K562 (cell line): ENCODE measurements around the gene CDYL. TPM values are rescaled to one million over a fixed set of nuclear protein-coding genes. Genes with fewer than 3 reads are reported as not detected.

Experiments used
- ATF1 ChIP-seq, 2 experiments: fragments of 450-650 bp in 1 of 2; IDR thresholded peaks; 2 replicates each; pipeline ENCODE4 v1.6.1; 2016; ENCODE audit warnings: missing compliant biosample characterization in 1 of 2, missing genetic modification characterization in 1 of 2
- CBX5 ChIP-seq: IDR thresholded peaks from 2 replicates; pipeline ENCODE4 v1.6.1; 2014; ENCODE audit warnings: low read depth, borderline replicate concordance
- CREBBP ChIP-seq: IDR thresholded peaks from one replicate; pipeline ENCODE4 v1.6.1; 2012; ENCODE audit warnings: low read depth, mild to moderate bottlenecking, control low read depth, inconsistent platforms, low read length
- ESRRA ChIP-seq: fragments of 450-650 bp; IDR thresholded peaks from 2 replicates; pipeline ENCODE4 v1.6.1; 2014; ENCODE audit warnings: low read depth, mild to moderate bottlenecking, moderate library complexity, borderline replicate concordance
- GABPA ChIP-seq: fragments of 200-800 bp; sonication (Bioruptor generic); conservative IDR thresholded peaks from 2 replicates; pipeline ENCODE4 v1.6.1; 2016; ENCODE audit warnings: low read depth, missing genetic modification characterization, missing compliant biosample characterization
- HINFP ChIP-seq: fragments of 450-650 bp; conservative IDR thresholded peaks from 2 replicates; pipeline ENCODE4 v1.6.1; 2016; ENCODE audit warnings: missing genetic modification characterization, low read depth, mild to moderate bottlenecking, control low read depth, missing compliant biosample characterization
- KAT7 ChIP-seq: sonication (generic); formaldehyde crosslinking; IDR thresholded peaks from 2 replicates; pipeline ENCODE4 v1.8.0; 2022; ENCODE audit warnings: missing genetic modification reagents, mild to moderate bottlenecking, borderline replicate concordance
- KDM4B ChIP-seq, 2 experiments: fragments of 450-650 bp in 1 of 2; sonication (generic) in 1 of 2; IDR thresholded peaks; 2 replicates each; pipeline ENCODE4 v1.6.1; 2016 to 2017; ENCODE audit warnings: borderline replicate concordance in 2 of 2, antibody characterized with exemption in 1 of 2, low read depth in 1 of 2, mild to moderate bottlenecking in 1 of 2
- MYC ChIP-seq, 2 experiments: fragments of 250-450 bp in 1 of 2; sonication (Bioruptor Pico) in 1 of 2; IDR thresholded peaks; 2 replicates each; pipeline versions ENCODE4 v1.5.1 to v1.6.1; 2012 to 2021; ENCODE audit warnings: low read depth in 2 of 2, borderline replicate concordance in 1 of 2, improper control_type of control experiment in 1 of 2, low read length in 1 of 2, mild to moderate bottlenecking in 1 of 2, moderate library complexity in 1 of 2
- NCOR1 ChIP-seq: fragments of 450-650 bp; IDR thresholded peaks from 2 replicates; pipeline ENCODE4 v1.6.1; 2016; ENCODE audit warnings: mild to moderate bottlenecking, moderate library complexity
- NFIC ChIP-seq: fragments of 450-650 bp; IDR thresholded peaks from 2 replicates; pipeline ENCODE4 v1.6.1; 2017; ENCODE audit warnings: mild to moderate bottlenecking, inconsistent platforms
- NFIX ChIP-seq: fragments of 250-450 bp; sonication (Bioruptor Pico); IDR thresholded peaks from 2 replicates; pipeline ENCODE4 v1.4.0; 2020; ENCODE audit warnings: low read depth, mild to moderate bottlenecking, moderate library complexity
- POLR2A ChIP-seq: fragments of 450-650 bp; conservative IDR thresholded peaks from 2 replicates; pipeline ENCODE4 v1.6.1; 2016
- RUNX1 ChIP-seq: sonication (generic); IDR thresholded peaks from 2 replicates; pipeline ENCODE4 v1.6.1; 2016; ENCODE audit warnings: antibody characterized with exemption, low read depth
- SREBF2 ChIP-seq: sonication (generic); formaldehyde crosslinking; IDR thresholded peaks from 2 replicates; pipeline ENCODE4 v1.4.0; 2020; ENCODE audit warnings: mild to moderate bottlenecking, missing genetic modification reagents
- TAF7 ChIP-seq: fragments of 450-650 bp; IDR thresholded peaks from 2 replicates; pipeline ENCODE4 v1.6.1; 2016; ENCODE audit warnings: missing genetic modification characterization, missing compliant biosample characterization
- ZC3H11A ChIP-seq: IDR thresholded peaks from 2 replicates; pipeline ENCODE4 v1.6.1; 2012; ENCODE audit warnings: low read depth, low read length, improper control_type of control experiment
- polyA plus RNA-seq, 8 experiments: library from polyadenylated mRNA; depleted of rRNA in 4 of 8; stranded (reverse) in 5 of 8; unstranded in 3 of 8; fragments of >200 nt; fragmentation: Nextera tagmentation in 2 of 8; fragmentation: Illumina TruSeq in 1 of 8; extraction: Ambion mirVana in 2 of 8; extraction: Trizol in 1 of 8; gene quantifications; 2 replicates each; pipeline versions ENCODE4 v1.2.1 to v1.2.3, GENCODE V29; 2011 to 2014; ENCODE audit warnings: inconsistent platforms in 1 of 8, missing spikeins in 1 of 8
- total RNA-seq, 7 experiments: library from RNA; depleted of rRNA in 6 of 7; stranded (reverse); fragments of >200 nt in 6 of 7; fragmentation: Illumina TruSeq in 2 of 7; extraction: Trizol in 2 of 7; gene quantifications; 2 replicates each; pipeline versions ENCODE4 v1.2.1 to v1.2.3, GENCODE V29; 2011 to 2021; ENCODE audit warnings: low replicate concordance in 1 of 7
- TF ChIP-seq, protein P1 (sequence below): IDR thresholded peaks from 3 replicates; pipeline ENCODE4 v1.6.1; 2011; ENCODE audit warnings: borderline replicate concordance, mild to moderate bottlenecking, moderate library complexity; ENCODE audit not compliant: insufficient read length; ENCODE audit errors: extremely low read depth
- TF ChIP-seq, protein P2 (sequence below): sonication (generic); formaldehyde crosslinking; IDR thresholded peaks from 2 replicates; pipeline ENCODE4 v1.8.0; 2022; ENCODE audit warnings: mild to moderate bottlenecking, missing genetic modification reagents
- TF ChIP-seq, protein P3 (sequence below): IDR thresholded peaks from 2 replicates; pipeline ENCODE4 v1.6.1; 2014; ENCODE audit warnings: antibody characterized with exemption

CDYL gene
- total and polyA plus RNA-seq, 9 of the 15 experiments (the other 6 are each of a cell fraction or from before 2014, with no cell fraction given) = 8.1 to 45.8 (median 40.8) TPM

DNA sequence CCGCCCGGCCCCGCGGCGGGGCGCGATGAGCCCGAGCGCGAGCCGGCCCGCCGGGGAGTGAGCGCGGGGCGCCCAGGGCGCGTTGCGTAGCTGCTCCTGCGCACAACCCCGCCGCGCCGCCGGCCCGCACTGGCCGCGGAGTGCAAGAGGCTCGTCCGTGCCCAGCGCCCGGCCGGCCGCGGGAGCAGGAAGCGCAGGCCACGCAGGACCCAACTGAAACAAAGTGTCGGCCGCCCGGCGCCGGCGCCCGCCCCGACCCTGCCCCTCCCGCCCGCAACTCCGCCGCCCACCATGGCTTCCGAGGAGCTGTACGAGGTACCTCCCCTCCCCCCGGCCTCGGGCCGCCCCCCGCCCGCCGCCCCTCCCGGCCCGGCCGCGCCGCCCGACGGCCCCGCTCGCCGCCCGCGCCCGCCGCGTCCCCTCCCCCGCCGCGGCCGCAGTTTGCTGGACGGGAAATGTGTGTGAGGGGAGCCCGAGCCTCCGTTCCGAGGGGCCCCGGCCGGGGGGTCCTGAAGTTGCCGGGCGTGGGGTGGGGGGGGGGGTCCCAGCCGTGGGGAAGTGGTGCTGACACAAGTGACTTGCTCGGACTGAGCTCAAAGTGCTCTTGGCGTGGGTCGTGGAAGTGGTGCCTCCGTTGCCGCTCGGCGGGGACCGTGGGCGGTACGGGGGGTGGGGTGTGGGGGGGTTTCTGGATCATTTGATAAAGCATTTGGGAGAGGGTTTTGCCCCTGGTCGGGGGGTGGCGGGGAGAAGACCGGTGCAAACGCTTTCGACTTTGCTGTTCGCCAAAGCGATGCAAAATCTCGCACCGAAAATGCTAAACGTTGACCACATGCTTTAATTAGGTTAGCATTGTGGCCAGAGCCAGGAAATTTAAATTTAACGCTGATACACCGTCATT is 539 bp downstream of the CDYL start (continued):
- TF ChIP-seq, protein P1, sequence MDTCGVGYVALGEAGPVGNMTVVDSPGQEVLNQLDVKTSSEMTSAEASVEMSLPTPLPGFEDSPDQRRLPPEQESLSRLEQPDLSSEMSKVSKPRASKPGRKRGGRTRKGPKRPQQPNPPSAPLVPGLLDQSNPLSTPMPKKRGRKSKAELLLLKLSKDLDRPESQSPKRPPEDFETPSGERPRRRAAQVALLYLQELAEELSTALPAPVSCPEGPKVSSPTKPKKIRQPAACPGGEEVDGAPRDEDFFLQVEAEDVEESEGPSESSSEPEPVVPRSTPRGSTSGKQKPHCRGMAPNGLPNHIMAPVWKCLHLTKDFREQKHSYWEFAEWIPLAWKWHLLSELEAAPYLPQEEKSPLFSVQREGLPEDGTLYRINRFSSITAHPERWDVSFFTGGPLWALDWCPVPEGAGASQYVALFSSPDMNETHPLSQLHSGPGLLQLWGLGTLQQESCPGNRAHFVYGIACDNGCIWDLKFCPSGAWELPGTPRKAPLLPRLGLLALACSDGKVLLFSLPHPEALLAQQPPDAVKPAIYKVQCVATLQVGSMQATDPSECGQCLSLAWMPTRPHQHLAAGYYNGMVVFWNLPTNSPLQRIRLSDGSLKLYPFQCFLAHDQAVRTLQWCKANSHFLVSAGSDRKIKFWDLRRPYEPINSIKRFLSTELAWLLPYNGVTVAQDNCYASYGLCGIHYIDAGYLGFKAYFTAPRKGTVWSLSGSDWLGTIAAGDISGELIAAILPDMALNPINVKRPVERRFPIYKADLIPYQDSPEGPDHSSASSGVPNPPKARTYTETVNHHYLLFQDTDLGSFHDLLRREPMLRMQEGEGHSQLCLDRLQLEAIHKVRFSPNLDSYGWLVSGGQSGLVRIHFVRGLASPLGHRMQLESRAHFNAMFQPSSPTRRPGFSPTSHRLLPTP = no peak
- peak; percentile 50 for TF ChIP-seq GABPA (tag)
- no peak for TF ChIP-seq CBX5
- TF ChIP-seq ATF1 (CRISPR knock-in tag; IDR thresholded peaks at IDR 0.05) = no peak
- no peak for TF ChIP-seq ATF1 (tag; IDR thresholded peaks at IDR 0.05)
- no peak for TF ChIP-seq CREBBP
- no peak for TF ChIP-seq NCOR1
- TF ChIP-seq SREBF2 (CRISPR knock-in tag) = no peak
- TF ChIP-seq KAT7 = no peak
- no peak for TF ChIP-seq RUNX1
- no peak for TF ChIP-seq ZC3H11A
- TF ChIP-seq, protein P2, sequence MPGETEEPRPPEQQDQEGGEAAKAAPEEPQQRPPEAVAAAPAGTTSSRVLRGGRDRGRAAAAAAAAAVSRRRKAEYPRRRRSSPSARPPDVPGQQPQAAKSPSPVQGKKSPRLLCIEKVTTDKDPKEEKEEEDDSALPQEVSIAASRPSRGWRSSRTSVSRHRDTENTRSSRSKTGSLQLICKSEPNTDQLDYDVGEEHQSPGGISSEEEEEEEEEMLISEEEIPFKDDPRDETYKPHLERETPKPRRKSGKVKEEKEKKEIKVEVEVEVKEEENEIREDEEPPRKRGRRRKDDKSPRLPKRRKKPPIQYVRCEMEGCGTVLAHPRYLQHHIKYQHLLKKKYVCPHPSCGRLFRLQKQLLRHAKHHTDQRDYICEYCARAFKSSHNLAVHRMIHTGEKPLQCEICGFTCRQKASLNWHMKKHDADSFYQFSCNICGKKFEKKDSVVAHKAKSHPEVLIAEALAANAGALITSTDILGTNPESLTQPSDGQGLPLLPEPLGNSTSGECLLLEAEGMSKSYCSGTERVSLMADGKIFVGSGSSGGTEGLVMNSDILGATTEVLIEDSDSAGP (CRISPR knock-in tag) = no peak
- TF ChIP-seq ESRRA = no peak
- TF ChIP-seq NFIX (CRISPR knock-in tag) = no peak
- TF ChIP-seq, protein P3, sequence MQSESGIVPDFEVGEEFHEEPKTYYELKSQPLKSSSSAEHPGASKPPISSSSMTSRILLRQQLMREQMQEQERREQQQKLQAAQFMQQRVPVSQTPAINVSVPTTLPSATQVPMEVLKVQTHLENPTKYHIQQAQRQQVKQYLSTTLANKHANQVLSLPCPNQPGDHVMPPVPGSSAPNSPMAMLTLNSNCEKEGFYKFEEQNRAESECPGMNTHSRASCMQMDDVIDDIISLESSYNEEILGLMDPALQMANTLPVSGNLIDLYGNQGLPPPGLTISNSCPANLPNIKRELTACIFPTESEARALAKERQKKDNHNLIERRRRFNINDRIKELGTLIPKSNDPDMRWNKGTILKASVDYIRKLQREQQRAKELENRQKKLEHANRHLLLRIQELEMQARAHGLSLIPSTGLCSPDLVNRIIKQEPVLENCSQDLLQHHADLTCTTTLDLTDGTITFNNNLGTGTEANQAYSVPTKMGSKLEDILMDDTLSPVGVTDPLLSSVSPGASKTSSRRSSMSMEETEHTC = no peak
- TF ChIP-seq NFIC = no peak
- no peak; the same call in 1 of the 2 replicates for TF ChIP-seq MYC (IDR thresholded peaks at IDR 0.05; ENCODE audit: low read depth, low read length)
- no peak for TF ChIP-seq MYC (CRISPR knock-in tag; IDR thresholded peaks at IDR 0.05; ENCODE audit: borderline replicate concordance, low read depth)
- no peak for TF ChIP-seq KDM4B (IDR thresholded peaks at IDR 0.05; ENCODE audit: borderline replicate concordance in 2 of 2, low read depth in 1 of 2)
- TF ChIP-seq HINFP (tag) = no peak
- no peak for TF ChIP-seq TAF7 (tag)
- no peak for TF ChIP-seq POLR2A
